K562 (cell line): ENCODE data around the gene NOL4. TPM values are rescaled to one million over a fixed set of nuclear protein-coding genes. Genes with fewer than 3 reads are reported as not detected.

ENCODE experiments used
- ATAC-seq: fragments of 200-7000 bp; cut with Tn5 transposase; 3 replicates; pipeline ENCODE4 v1.9.1; 2020; ENCODE audit warnings: moderate library complexity
- BruUV-seq: library from RNA; stranded (reverse); fragments of 400-500 nt; replicated peaks from 2 replicates; lab custom pipeline; 2021; lab: Mats Ljungman, UMichigan
- CTCF ChIA-PET: fragments of 300-600 bp; formaldehyde crosslinking; extraction: SDS; loops from one replicate; lab custom pipeline; 2021; ENCODE audit warnings: low intra/inter-chr PET ratio; lab: Yijun Ruan, JAX
- POLR2A ChIA-PET: fragments of 300-600, 350-650 bp; sonication (Branson Sonifier 250); formaldehyde crosslinking; extraction: SDS; loops from one replicate; lab custom pipeline; 2021; ENCODE audit warnings: antibody characterized with exemption, inconsistent platforms; lab: Yijun Ruan, JAX
- DNase-seq, 4 experiments: peaks; one replicate each; pipeline versions ENCODE4 v3.0.0 to v3.0.0-alpha.2; 2011 to 2018; ENCODE audit warnings: low spot score in 3 of 4, mixed read lengths in 3 of 4; ENCODE audit errors: extremely low read depth in 1 of 4
- FAIRE-seq: peaks from 2 replicates; lab custom pipeline; 2011; peaks lifted over from hg19 to GRCh38; lab: Jason Lieb, UNC
- H2AFZ ChIP-seq: 2 replicates; pipeline ENCODE4 v1.6.0; 2011; ENCODE audit warnings: low read depth, low read length, control low read depth, inconsistent platforms
- H3K27ac ChIP-seq: fragments of 200-600 bp; 3 replicates; pipeline ENCODE4 v1.8.0; 2011; ENCODE audit warnings: low read depth, mild to moderate bottlenecking, control low read depth, inconsistent platforms, low read length, moderate library complexity, mixed read lengths; ENCODE audit errors: extremely low read depth
- H3K27me3 ChIP-seq, 2 experiments: fragments of 300-600 bp in 1 of 2; 2 replicates in 1 of 2; 3 replicates in 1 of 2; pipeline versions ENCODE4 v1.6.0 to v1.8.0; 2011; ENCODE audit warnings: inconsistent platforms in 2 of 2, low read length in 2 of 2, mild to moderate bottlenecking in 1 of 2, mixed read lengths in 1 of 2, moderate library complexity in 1 of 2; ENCODE audit not compliant: control insufficient read depth in 2 of 2, insufficient read depth in 2 of 2
- H3K36me3 ChIP-seq: fragments of 300-600 bp; 3 replicates; pipeline ENCODE4 v1.8.0; 2011; ENCODE audit warnings: mild to moderate bottlenecking, low read length, inconsistent platforms; ENCODE audit not compliant: control insufficient read depth, insufficient read depth
- H3K4me1 ChIP-seq, 2 experiments: fragments of 200-600 bp in 1 of 2; replicated peaks in 1 of 2; 2 replicates in 1 of 2; 3 replicates in 1 of 2; pipeline versions ENCODE4 v1.5.1 to v1.8.0; 2011; ENCODE audit warnings: inconsistent platforms in 2 of 2, low read length in 2 of 2, mild to moderate bottlenecking in 1 of 2, mixed read lengths in 1 of 2, moderate library complexity in 1 of 2; ENCODE audit not compliant: control insufficient read depth in 2 of 2, insufficient read depth in 2 of 2
- H3K4me2 ChIP-seq: 2 replicates; pipeline ENCODE4 v1.6.1; 2011; ENCODE audit warnings: low read length, control low read depth, inconsistent platforms, mixed read lengths; ENCODE audit not compliant: insufficient read depth
- H3K4me3 ChIP-seq: fragments of 200-600 bp; sonication (generic), shearing (Covaris generic); 2 replicates; pipeline ENCODE4 v1.5.1; 2016; ENCODE audit warnings: control low read depth, inconsistent platforms
- H3K79me2 ChIP-seq: fragments of 200-600 bp; 3 replicates; pipeline ENCODE4 v1.8.0; 2011; ENCODE audit warnings: low read length, inconsistent platforms; ENCODE audit not compliant: control insufficient read depth, insufficient read depth
- H3K9ac ChIP-seq, 2 experiments: 2 replicates each; pipeline versions ENCODE4 v1.6.0 to v1.6.1; 2011; ENCODE audit warnings: low read depth in 2 of 2, low read length in 2 of 2, control low read depth in 1 of 2, inconsistent platforms in 1 of 2, mild to moderate bottlenecking in 1 of 2, mixed read lengths in 1 of 2; ENCODE audit not compliant: insufficient read depth in 1 of 2
- H3K9me1 ChIP-seq: one replicate; pipeline ENCODE4 v1.6.0; 2011; ENCODE audit warnings: inconsistent platforms, mild to moderate bottlenecking, low read length, moderate library complexity; ENCODE audit not compliant: control insufficient read depth, insufficient read depth
- H3K9me3 ChIP-seq: replicated peaks from 2 replicates; pipeline ENCODE4 v1.5.1; 2011; ENCODE audit warnings: low read depth, low read length, inconsistent platforms; ENCODE audit not compliant: control insufficient read depth, insufficient read depth
- H4K20me1 ChIP-seq: replicated peaks from 2 replicates; pipeline ENCODE4 v1.6.1; 2011; ENCODE audit warnings: low read length, inconsistent platforms, mixed read lengths; ENCODE audit not compliant: control insufficient read depth, insufficient read depth
- ARHGAP35 ChIP-seq: fragments of 450-650 bp; IDR thresholded peaks from 2 replicates; pipeline ENCODE4 v1.6.1; 2018; ENCODE audit not compliant: partially characterized antibody
- BRD9 ChIP-seq: fragments of 450-650 bp; IDR thresholded peaks from 2 replicates; pipeline ENCODE4 v1.6.1; 2018; ENCODE audit warnings: low read depth; ENCODE audit not compliant: partially characterized antibody
- CHD4 ChIP-seq: fragments of 200-600 bp; sonication (generic); IDR thresholded peaks from 3 replicates; pipeline ENCODE4 v1.6.1; 2012; ENCODE audit warnings: low read depth, mild to moderate bottlenecking, mixed read lengths, low read length, inconsistent platforms; ENCODE audit not compliant: insufficient read depth, insufficient replicate concordance, poor library complexity, severe bottlenecking
- DPF2 ChIP-seq: fragments of 450-650 bp; IDR thresholded peaks from 2 replicates; pipeline ENCODE4 v1.6.1; 2016
- HDAC1 ChIP-seq, 2 experiments: fragments of 450-650 bp; IDR thresholded peaks; 2 replicates each; pipeline ENCODE4 v1.6.1; 2016 to 2017; ENCODE audit warnings: inconsistent platforms in 1 of 2, mild to moderate bottlenecking in 1 of 2, moderate library complexity in 1 of 2
- LEF1 ChIP-seq: fragments of 450-650 bp; IDR thresholded peaks from 2 replicates; pipeline ENCODE4 v1.6.1; 2016; ENCODE audit warnings: mild to moderate bottlenecking
- NFRKB ChIP-seq: fragments of 450-650 bp; IDR thresholded peaks from 2 replicates; pipeline ENCODE4 v1.6.1; 2016; ENCODE audit warnings: low read depth
- PHB2 ChIP-seq: fragments of 450-650 bp; IDR thresholded peaks from 2 replicates; pipeline ENCODE4 v1.6.1; 2017; ENCODE audit warnings: low read depth
- POLR2B ChIP-seq: fragments of 450-650 bp; IDR thresholded peaks from 2 replicates; pipeline ENCODE4 v1.6.1; 2018; ENCODE audit warnings: low read depth; ENCODE audit not compliant: partially characterized antibody
- TCF7L2 ChIP-seq: fragments of 150-350 bp; IDR thresholded peaks from 2 replicates; pipeline ENCODE4 v1.6.1; 2016; ENCODE audit warnings: low read depth, mild to moderate bottlenecking, low read length, moderate library complexity
- WGBS: fragments of 100-300 bp; shearing (Covaris generic); methylation state at CpG from one replicate; pipeline ENCODE4 v1.1.6; 2016; ENCODE audit warnings: low coverage, mixed read lengths; ENCODE audit not compliant: insufficient coverage; ENCODE audit errors: missing lambda C conversion rate; 5-methylcytosine and 5-hydroxymethylcytosine counted together
- in situ Hi-C: fragments of 300-500 bp; cut with MboI; formaldehyde crosslinking; loops from 4 replicates; pipeline ENCODE4 v1.15.0; 2018; ENCODE audit warnings: inconsistent platforms, mixed read lengths
- intact Hi-C: fragments of 100-400 bp; cut with micrococcal nuclease; formaldehyde crosslinking; loops from 2 replicates; pipeline ENCODE4 v1.14.2; 2022
- polyA plus RNA-seq, 8 experiments: library from polyadenylated mRNA; depleted of rRNA in 4 of 8; stranded (reverse) in 5 of 8; unstranded in 3 of 8; fragments of >200 nt; fragmentation: Nextera tagmentation in 2 of 8; fragmentation: Illumina TruSeq in 1 of 8; extraction: Ambion mirVana in 2 of 8; extraction: Trizol in 1 of 8; gene quantifications; 2 replicates each; pipeline versions ENCODE4 v1.2.1 to v1.2.3, GENCODE V29; 2011 to 2014; ENCODE audit warnings: inconsistent platforms in 1 of 8, missing spikeins in 1 of 8
- total RNA-seq, 7 experiments: library from RNA; depleted of rRNA in 6 of 7; stranded (reverse); fragments of >200 nt in 6 of 7; fragmentation: Illumina TruSeq in 2 of 7; extraction: Trizol in 2 of 7; gene quantifications; 2 replicates each; pipeline versions ENCODE4 v1.2.1 to v1.2.3, GENCODE V29; 2011 to 2021; ENCODE audit warnings: low replicate concordance in 1 of 7
- TF ChIP-seq, protein P1 (sequence below): fragments of 200-800 bp; sonication (Bioruptor generic); IDR thresholded peaks from 2 replicates; pipeline ENCODE4 v1.6.1; 2017; ENCODE audit warnings: missing genetic modification characterization, missing compliant biosample characterization
- TF ChIP-seq, protein P2 (sequence below): fragments of 250-450 bp; sonication (Bioruptor Pico); IDR thresholded peaks from 2 replicates; pipeline ENCODE4 v1.8.0; 2021; ENCODE audit warnings: moderate library complexity, mild to moderate bottlenecking, inconsistent platforms

The NOL4 gene
- total and polyA plus RNA-seq, 9 of the 15 experiments (the other 6 are each of a cell fraction or from before 2014, with no cell fraction given) = not detected

DNA sequence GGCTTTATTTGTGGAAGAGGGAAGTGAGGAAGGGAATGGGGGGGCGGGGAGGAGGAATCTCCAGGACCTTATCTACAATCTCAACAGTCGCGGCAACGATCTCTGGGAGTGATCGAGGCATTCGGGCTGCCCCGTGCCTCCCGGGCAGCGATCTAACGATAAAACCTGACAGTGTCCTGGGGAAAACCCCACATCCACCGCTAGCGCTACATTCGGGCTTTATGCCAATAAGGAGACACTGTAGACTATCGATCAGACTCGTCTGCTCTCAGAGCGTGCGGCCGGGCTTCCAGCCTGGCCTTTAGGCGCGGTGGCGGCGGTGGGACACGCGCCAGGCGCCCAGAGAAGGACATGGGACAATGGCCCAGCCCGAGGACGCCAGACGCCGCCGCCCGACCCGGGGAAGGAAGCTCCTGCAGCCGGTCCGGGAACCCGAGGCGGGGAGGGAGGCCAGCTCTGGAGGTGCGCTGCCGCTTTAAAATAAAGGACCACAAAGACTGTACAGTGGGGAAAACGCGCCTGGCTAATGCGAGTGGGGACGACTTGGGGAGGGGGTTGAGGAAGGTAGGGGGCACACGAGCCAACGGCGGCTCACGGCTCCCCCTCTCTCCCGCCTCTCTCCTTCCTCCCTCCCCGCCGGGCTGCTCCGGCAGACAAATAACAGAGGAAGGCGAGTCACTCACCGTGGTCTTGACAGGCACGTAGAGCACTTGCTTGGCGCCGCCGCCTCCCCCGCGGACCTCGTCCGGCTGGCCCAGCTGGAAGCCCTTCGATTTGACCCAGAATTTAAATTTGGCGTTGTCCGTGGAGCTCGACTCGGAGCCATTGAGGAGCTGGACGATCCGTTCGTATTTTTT, 2.2 kb downstream of the NOL4 start (continued):
- TF ChIP-seq CHD4 (no peak), PHB2 (no peak), DPF2 (no peak)
- TF ChIP-seq, all 486 proteins: peak for 0

DNA sequence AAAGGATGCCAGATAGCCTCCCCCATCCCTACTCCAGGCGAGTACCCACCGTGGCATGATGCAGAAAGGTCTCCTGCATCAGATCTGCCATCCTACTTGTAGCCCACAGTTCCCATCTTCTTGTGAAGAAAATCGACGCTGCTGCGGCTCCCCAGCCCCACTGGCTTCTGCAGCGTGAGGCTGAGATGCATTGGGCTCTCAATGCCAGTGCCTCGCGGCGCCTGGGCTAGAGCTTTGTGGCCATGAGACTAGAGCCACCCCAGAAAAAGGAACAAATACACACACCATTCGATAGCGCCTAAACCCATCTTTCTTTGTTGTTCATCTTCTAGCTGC, 2.8 kb downstream of the NOL4 start:
- 1% methylated on average over 10 of the region's 11 CpGs for WGBS
- no peaks in the 10 kb centered on the region for H3K9me3 ChIP-seq
- ATAC-seq (no peak), FAIRE-seq (no peak), DNase-seq (no peak)
- no peak overlapping the region for H3K4me3 ChIP-seq
- H4K20me1 ChIP-seq = no peaks in the 10 kb centered on the region
- no peak for TF ChIP-seq NFRKB
- TF ChIP-seq TCF7L2 = no peak
- no peak for TF ChIP-seq ARHGAP35
- TF ChIP-seq POLR2B = no peak
- no peak for TF ChIP-seq HDAC1 (IDR thresholded peaks at IDR 0.05)
- no peak for TF ChIP-seq BRD9
- TF ChIP-seq, protein P1, sequence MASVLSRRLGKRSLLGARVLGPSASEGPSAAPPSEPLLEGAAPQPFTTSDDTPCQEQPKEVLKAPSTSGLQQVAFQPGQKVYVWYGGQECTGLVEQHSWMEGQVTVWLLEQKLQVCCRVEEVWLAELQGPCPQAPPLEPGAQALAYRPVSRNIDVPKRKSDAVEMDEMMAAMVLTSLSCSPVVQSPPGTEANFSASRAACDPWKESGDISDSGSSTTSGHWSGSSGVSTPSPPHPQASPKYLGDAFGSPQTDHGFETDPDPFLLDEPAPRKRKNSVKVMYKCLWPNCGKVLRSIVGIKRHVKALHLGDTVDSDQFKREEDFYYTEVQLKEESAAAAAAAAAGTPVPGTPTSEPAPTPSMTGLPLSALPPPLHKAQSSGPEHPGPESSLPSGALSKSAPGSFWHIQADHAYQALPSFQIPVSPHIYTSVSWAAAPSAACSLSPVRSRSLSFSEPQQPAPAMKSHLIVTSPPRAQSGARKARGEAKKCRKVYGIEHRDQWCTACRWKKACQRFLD = no peak
- TF ChIP-seq, protein P2, sequence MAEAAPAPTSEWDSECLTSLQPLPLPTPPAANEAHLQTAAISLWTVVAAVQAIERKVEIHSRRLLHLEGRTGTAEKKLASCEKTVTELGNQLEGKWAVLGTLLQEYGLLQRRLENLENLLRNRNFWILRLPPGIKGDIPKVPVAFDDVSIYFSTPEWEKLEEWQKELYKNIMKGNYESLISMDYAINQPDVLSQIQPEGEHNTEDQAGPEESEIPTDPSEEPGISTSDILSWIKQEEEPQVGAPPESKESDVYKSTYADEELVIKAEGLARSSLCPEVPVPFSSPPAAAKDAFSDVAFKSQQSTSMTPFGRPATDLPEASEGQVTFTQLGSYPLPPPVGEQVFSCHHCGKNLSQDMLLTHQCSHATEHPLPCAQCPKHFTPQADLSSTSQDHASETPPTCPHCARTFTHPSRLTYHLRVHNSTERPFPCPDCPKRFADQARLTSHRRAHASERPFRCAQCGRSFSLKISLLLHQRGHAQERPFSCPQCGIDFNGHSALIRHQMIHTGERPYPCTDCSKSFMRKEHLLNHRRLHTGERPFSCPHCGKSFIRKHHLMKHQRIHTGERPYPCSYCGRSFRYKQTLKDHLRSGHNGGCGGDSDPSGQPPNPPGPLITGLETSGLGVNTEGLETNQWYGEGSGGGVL (CRISPR knock-in tag) = no peak
- no peak for TF ChIP-seq LEF1
- peaks cover 0 to 6% of the 10 kb centered on the region in 2 experiments; a peak in 1 of 5 replicates for H3K4me1 ChIP-seq
- POLR2A ChIA-PET = no interaction called here
- H3K27me3 ChIP-seq = no peaks in the 10 kb centered on the region
- H2AFZ ChIP-seq = no peak overlapping the region
- H3K36me3 ChIP-seq = no peaks in the 10 kb centered on the region
- no peaks in the 10 kb centered on the region for H3K9me1 ChIP-seq
- no TSS peak for BruUV-seq
- H3K79me2 ChIP-seq = no peaks in the 10 kb centered on the region
- intact Hi-C loops (no loop called here), in situ Hi-C loops (no loop called here)
- no peak overlapping the region for H3K27ac ChIP-seq
- H3K9ac ChIP-seq = no peak overlapping the region
- no peak overlapping the region for H3K4me2 ChIP-seq
- CTCF ChIA-PET = no interaction called here
